Adrenal gland (tissue), 5 donors: ENCODE data around the gene ASB2.

ENCODE experiments used
- POLR2A ChIP-seq, 2 donors: fragments of 450-650 bp; IDR thresholded peaks; one replicate each; pipeline ENCODE4 v1.6.1; 2017; ENCODE audit warnings: antibody characterized with exemption in 2 of 2, mild to moderate bottlenecking in 2 of 2, moderate library complexity in 1 of 2
- TF ChIP-seq, protein P1 (sequence below), 6 experiments: fragments of 450-650 bp in 4 of 6; fragments of 200-600 bp in 2 of 6; sonication (generic) in 1 of 6; IDR thresholded peaks; 1 replicate in 5 of 6; 2 replicates in 1 of 6; pipeline versions ENCODE4 v1.5.1 to v1.8.0; 2016 to 2021; ENCODE audit warnings: antibody characterized with exemption in 6 of 6, mild to moderate bottlenecking in 2 of 6, moderate library complexity in 1 of 6
- donor health status: DM: no; HTN: no; CAD: no.

- TF ChIP-seq, protein P1, sequence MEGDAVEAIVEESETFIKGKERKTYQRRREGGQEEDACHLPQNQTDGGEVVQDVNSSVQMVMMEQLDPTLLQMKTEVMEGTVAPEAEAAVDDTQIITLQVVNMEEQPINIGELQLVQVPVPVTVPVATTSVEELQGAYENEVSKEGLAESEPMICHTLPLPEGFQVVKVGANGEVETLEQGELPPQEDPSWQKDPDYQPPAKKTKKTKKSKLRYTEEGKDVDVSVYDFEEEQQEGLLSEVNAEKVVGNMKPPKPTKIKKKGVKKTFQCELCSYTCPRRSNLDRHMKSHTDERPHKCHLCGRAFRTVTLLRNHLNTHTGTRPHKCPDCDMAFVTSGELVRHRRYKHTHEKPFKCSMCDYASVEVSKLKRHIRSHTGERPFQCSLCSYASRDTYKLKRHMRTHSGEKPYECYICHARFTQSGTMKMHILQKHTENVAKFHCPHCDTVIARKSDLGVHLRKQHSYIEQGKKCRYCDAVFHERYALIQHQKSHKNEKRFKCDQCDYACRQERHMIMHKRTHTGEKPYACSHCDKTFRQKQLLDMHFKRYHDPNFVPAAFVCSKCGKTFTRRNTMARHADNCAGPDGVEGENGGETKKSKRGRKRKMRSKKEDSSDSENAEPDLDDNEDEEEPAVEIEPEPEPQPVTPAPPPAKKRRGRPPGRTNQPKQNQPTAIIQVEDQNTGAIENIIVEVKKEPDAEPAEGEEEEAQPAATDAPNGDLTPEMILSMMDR (IDR thresholded peaks at IDR 0.05): no peak
- no peak for TF ChIP-seq POLR2A (IDR thresholded peaks at IDR 0.05)
Measured at GRCh38 chr14:93980456-93981201, 4.3 kb upstream of the ASB2 start.
